Smooth muscle cell (in vitro differentiated cells): ENCODE results near the gene AMMECR1. TPM values are rescaled to one million over a fixed set of nuclear protein-coding genes. Genes with fewer than 3 reads are reported as not detected.

Source experiments
- DNase-seq: peaks from one replicate; lab custom pipeline; 2025; ENCODE audit not compliant: unreplicated experiment; lab: John Stamatoyannopoulos, UW
- H2AFZ ChIP-seq: fragments of 200-600 bp; sonication (generic); 2 replicates; pipeline ENCODE4 v1.6.0; 2016; ENCODE audit warnings: antibody characterized with exemption, low read depth, mild to moderate bottlenecking
- H3F3A ChIP-seq: fragments of 200-600 bp; sonication (generic); 2 replicates; pipeline ENCODE4 v1.6.0; 2017; ENCODE audit warnings: antibody characterized with exemption, low read depth
- H3K27ac ChIP-seq: fragments of 200-600 bp; sonication (generic); 2 replicates; pipeline ENCODE4 v1.5.1; 2016; ENCODE audit warnings: low read depth, mild to moderate bottlenecking
- H3K27me3 ChIP-seq: fragments of 200-600 bp; sonication (generic); 2 replicates; pipeline ENCODE4 v1.6.1; 2016; ENCODE audit warnings: low read depth, mild to moderate bottlenecking
- H3K36me3 ChIP-seq: fragments of 200-600 bp; sonication (generic); 2 replicates; pipeline ENCODE4 v1.5.1; 2016; ENCODE audit warnings: low read depth
- H3K4me1 ChIP-seq: fragments of 200-600 bp; sonication (generic); 2 replicates; pipeline ENCODE4 v1.5.1; 2016; ENCODE audit warnings: low read depth
- H3K4me2 ChIP-seq: fragments of 200-600 bp; sonication (generic); 2 replicates; pipeline ENCODE4 v1.6.0; 2016; ENCODE audit warnings: mild to moderate bottlenecking
- H3K4me3 ChIP-seq: fragments of 200-600 bp; sonication (generic); 2 replicates; pipeline ENCODE4 v1.5.1; 2016; ENCODE audit warnings: mild to moderate bottlenecking
- H3K79me2 ChIP-seq: fragments of 200-600 bp; sonication (generic); 2 replicates; pipeline ENCODE4 v1.6.0; 2016; ENCODE audit warnings: low read depth, mild to moderate bottlenecking
- H3K9ac ChIP-seq: fragments of 200-600 bp; sonication (generic); 2 replicates; pipeline ENCODE4 v1.6.0; 2016; ENCODE audit warnings: low read depth
- H3K9me3 ChIP-seq: fragments of 200-600 bp; sonication (generic); replicated peaks from 2 replicates; pipeline ENCODE4 v1.5.1; 2016; ENCODE audit warnings: low read depth
- H4K20me1 ChIP-seq: fragments of 200-600 bp; sonication (generic); 2 replicates; pipeline ENCODE4 v1.6.0; 2016; ENCODE audit warnings: low read depth
- CTCF ChIP-seq: fragments of 200-600 bp; sonication (generic); IDR thresholded peaks from 2 replicates; pipeline ENCODE4 v1.5.1; 2017; ENCODE audit warnings: borderline replicate concordance, mild to moderate bottlenecking, antibody characterized with exemption; ENCODE audit not compliant: insufficient read depth, poor library complexity, severe bottlenecking
- WGBS: methylation state at CpG from one replicate; pipeline ENCODE4 v1.1.7; 2016; ENCODE audit warnings: low lambda C conversion rate; 5-methylcytosine and 5-hydroxymethylcytosine counted together
- polyA plus RNA-seq: library from polyadenylated mRNA; unstranded; fragments of >200 nt; fragmentation: Nextera tagmentation; extraction: Ambion mirVana; gene quantifications from 2 replicates; pipeline ENCODE4 v1.2.1, GENCODE V29; 2016
- total RNA-seq: library from RNA; depleted of rRNA; stranded (reverse); fragments of >200 nt; gene quantifications from 2 replicates; pipeline ENCODE4 v1.2.3, GENCODE V29; 2014

AMMECR1 gene
- total and polyA plus RNA-seq, 2 experiments from 2014 or later, result 5.5 to 19.6 TPM

GRCh38 chrX:110215411-110215810, 102.5 kb downstream of the AMMECR1 start:
- Histone ChIP-seq H3K4me2 (no peak overlapping the region), H3K9me3 (no peaks in the 10 kb centered on the region), H3K27me3 (no peaks in the 10 kb centered on the region), H3F3A (peaks cover 4% of the 10 kb centered on the region), H4K20me1 (no peaks in the 10 kb centered on the region), H3K4me3 (no peak overlapping the region), H3K79me2 (no peaks in the 10 kb centered on the region), H3K36me3 (no peaks in the 10 kb centered on the region), H3K9ac (no peak overlapping the region), H3K27ac (no peak overlapping the region), H2AFZ (no peak overlapping the region), H3K4me1 (no peaks in the 10 kb centered on the region)
- DNase-seq, result no peak
- 73% methylated on average over 1 of the region's 1 CpG for WGBS
- no peak for TF ChIP-seq CTCF

GRCh38 chrX:110214684-110215083, 103.2 kb downstream of the AMMECR1 start:
- Histone ChIP-seq H4K20me1 (no peaks in the 10 kb centered on the region), H3K9ac (no peak overlapping the region), H3K27ac (no peak overlapping the region), H3K79me2 (no peaks in the 10 kb centered on the region), H3K36me3 (no peaks in the 10 kb centered on the region), H3K4me3 (no peak overlapping the region), H3K4me2 (no peak overlapping the region), H3F3A (peaks cover 4% of the 10 kb centered on the region), H3K27me3 (no peaks in the 10 kb centered on the region), H3K9me3 (no peaks in the 10 kb centered on the region), H3K4me1 (no peaks in the 10 kb centered on the region), H2AFZ (no peak overlapping the region)
- TF ChIP-seq CTCF, result no peak
- DNase-seq, result no peak
- 81% methylated on average over 1 of the region's 1 CpG for WGBS

GRCh38 chrX:110213183-110213582, 104.7 kb downstream of the AMMECR1 start:
- H3K79me2 ChIP-seq, result no peaks in the 10 kb centered on the region
- H3F3A ChIP-seq, result no peaks in the 10 kb centered on the region
- H3K27me3 ChIP-seq, result no peaks in the 10 kb centered on the region
- no peaks in the 10 kb centered on the region for H4K20me1 ChIP-seq
- no peaks in the 10 kb centered on the region for H3K4me1 ChIP-seq
- H3K9ac ChIP-seq, result no peak overlapping the region
- no peak overlapping the region for H3K4me3 ChIP-seq
- no peak overlapping the region for H3K27ac ChIP-seq
- TF ChIP-seq CTCF, result no peak
- 83% methylated on average over 1 of the region's 1 CpG for WGBS
- no peak overlapping the region for H3K4me2 ChIP-seq
- no peaks in the 10 kb centered on the region for H3K36me3 ChIP-seq
- no peak for DNase-seq
- H2AFZ ChIP-seq, result no peak overlapping the region
- H3K9me3 ChIP-seq, result no peaks in the 10 kb centered on the region

- Histone ChIP-seq H4K20me1 (no peaks in the 10 kb centered on the region), H3K79me2 (no peaks in the 10 kb centered on the region), H3K9ac (no peak overlapping the region), H3K27ac (no peak overlapping the region), H3F3A (no peaks in the 10 kb centered on the region), H3K36me3 (no peaks in the 10 kb centered on the region), H3K9me3 (no peaks in the 10 kb centered on the region), H3K4me1 (no peaks in the 10 kb centered on the region), H3K4me2 (no peak overlapping the region), H3K4me3 (no peak overlapping the region), H3K27me3 (no peaks in the 10 kb centered on the region), H2AFZ (no peak overlapping the region)
- peak; percentile 30 for TF ChIP-seq CTCF
- DNase-seq, result no peak
- 69% methylated on average over 3 of the region's 3 CpGs for WGBS
These were observed 105.6 kb downstream of the AMMECR1 start for GRCh38 chrX:110212299-110212698.
